GM12878 (cell line): ENCODE data around the gene RIOK1. TPM values are rescaled to one million over a fixed set of nuclear protein-coding genes. Genes with fewer than 3 reads are reported as not detected.

Experiments
- ATAC-seq: fragments of 200-7000 bp; cut with Tn5 transposase; 3 replicates; pipeline ENCODE4 v1.9.1; 2020; ENCODE audit warnings: mild to moderate bottlenecking, moderate library complexity
- BruUV-seq: library from RNA; stranded (reverse); fragments of 400-500 nt; replicated peaks from 2 replicates; lab custom pipeline; 2021; lab: Mats Ljungman, UMichigan
- CTCF ChIA-PET: fragments of 300-600 bp; sonication (Branson Sonifier 250); formaldehyde crosslinking; extraction: SDS; loops from one replicate; lab custom pipeline; 2021; ENCODE audit warnings: inconsistent platforms; lab: Yijun Ruan, JAX
- POLR2A ChIA-PET: fragments of 350-600 bp; formaldehyde crosslinking; extraction: SDS; loops from one replicate; lab custom pipeline; 2021; ENCODE audit warnings: inconsistent platforms; lab: Charles Lee
- RAD21 ChIA-PET: fragments of 300-600 bp; sonication (Branson Sonifier 250); formaldehyde crosslinking; loops from one replicate; lab custom pipeline; 2023; ENCODE audit warnings: antibody characterized with exemption; ENCODE audit not compliant: unreplicated experiment; lab: Charles Lee
- SMC1A ChIA-PET: fragments of 300-600 bp; sonication (Branson Sonifier 250); formaldehyde crosslinking; loops from one replicate; lab custom pipeline; 2023; ENCODE audit not compliant: unreplicated experiment, uncharacterized antibody; lab: Charles Lee
- DNase-seq: peaks from one replicate; pipeline ENCODE4 v3.0.0-alpha.2; 2011; ENCODE audit warnings: low read depth, low spot score
- FAIRE-seq: peaks from 3 replicates; lab custom pipeline; 2011; peaks lifted over from hg19 to GRCh38; lab: Jason Lieb, UNC
- H2AFZ ChIP-seq: 2 replicates; pipeline ENCODE4 v1.6.0; 2011; ENCODE audit warnings: low read depth, low read length, control low read depth; ENCODE audit not compliant: control insufficient read depth
- H3K27ac ChIP-seq: 2 replicates; pipeline ENCODE4 v1.5.1; 2011; ENCODE audit warnings: control low read depth; ENCODE audit not compliant: control insufficient read depth, insufficient read depth
- H3K27me3 ChIP-seq, 2 experiments: replicated peaks in 1 of 2; 2 replicates each; pipeline versions ENCODE4 v1.6.0 to v1.6.1; 2011; ENCODE audit warnings: low read length in 1 of 2; ENCODE audit not compliant: control insufficient read depth in 2 of 2, insufficient read depth in 2 of 2
- H3K36me3 ChIP-seq, 2 experiments: 2 replicates each; pipeline ENCODE4 v1.5.1; 2011; ENCODE audit warnings: low read length in 1 of 2; ENCODE audit not compliant: control insufficient read depth in 2 of 2, insufficient read depth in 2 of 2
- H3K4me1 ChIP-seq: 2 replicates; pipeline ENCODE4 v1.6.1; 2011; ENCODE audit warnings: mild to moderate bottlenecking, low read length, moderate library complexity, mixed read lengths; ENCODE audit not compliant: control insufficient read depth, insufficient read depth
- H3K4me2 ChIP-seq: 2 replicates; pipeline ENCODE4 v1.6.0; 2011; ENCODE audit warnings: control low read depth; ENCODE audit not compliant: control insufficient read depth, insufficient read depth
- H3K4me3 ChIP-seq: fragments of 200-600 bp; sonication (generic); 2 replicates; pipeline ENCODE4 v1.5.1; 2016
- H3K79me2 ChIP-seq: 2 replicates; pipeline ENCODE4 v1.6.0; 2011; ENCODE audit warnings: low read length; ENCODE audit not compliant: control insufficient read depth, insufficient read depth
- H3K9ac ChIP-seq: 2 replicates; pipeline ENCODE4 v1.8.0; 2011; ENCODE audit warnings: low read length, control low read depth, mixed read lengths; ENCODE audit not compliant: control insufficient read depth, insufficient read depth
- H3K9me3 ChIP-seq: replicated peaks from 3 replicates; pipeline ENCODE4 v1.5.1; 2011; ENCODE audit warnings: mild to moderate bottlenecking, low read length; ENCODE audit not compliant: control insufficient read depth, insufficient read depth
- H4K20me1 ChIP-seq: 2 replicates; pipeline ENCODE4 v1.6.0; 2011; ENCODE audit not compliant: control insufficient read depth, insufficient read depth
- ATF3 ChIP-seq: IDR thresholded peaks from 2 replicates; pipeline ENCODE4 v1.6.1; 2011; ENCODE audit warnings: low read depth, mild to moderate bottlenecking, low read length, moderate library complexity, borderline replicate concordance; ENCODE audit errors: extremely low read depth
- CUX1 ChIP-seq: IDR thresholded peaks from 2 replicates; pipeline ENCODE4 v1.6.1; 2012; ENCODE audit warnings: improper control_type of control experiment, low read depth, low read length; ENCODE audit not compliant: insufficient replicate concordance
- EED ChIP-seq: sonication (generic); IDR thresholded peaks from 2 replicates; pipeline ENCODE4 v1.6.1; 2016; ENCODE audit warnings: antibody characterized with exemption, low read depth
- IKZF2 ChIP-seq, 2 experiments: fragments of 450-650 bp; IDR thresholded peaks; 2 replicates each; pipeline ENCODE4 v1.6.1; 2017; ENCODE audit warnings: mild to moderate bottlenecking in 2 of 2, moderate library complexity in 2 of 2
- IRF4 ChIP-seq: IDR thresholded peaks from 2 replicates; pipeline ENCODE4 v1.6.1; 2011; ENCODE audit warnings: low read depth, low read length
- IRF5 ChIP-seq: fragments of 450-650 bp; IDR thresholded peaks from 2 replicates; pipeline ENCODE4 v1.6.1; 2017; ENCODE audit warnings: borderline replicate concordance
- MEF2B ChIP-seq: fragments of 450-650 bp; IDR thresholded peaks from 2 replicates; pipeline ENCODE4 v1.6.1; 2018; ENCODE audit warnings: mild to moderate bottlenecking, moderate library complexity; ENCODE audit not compliant: partially characterized antibody, poor library complexity, severe bottlenecking
- MLLT1 ChIP-seq: fragments of 450-650 bp; IDR thresholded peaks from 2 replicates; pipeline ENCODE4 v1.6.1; 2016; ENCODE audit warnings: mild to moderate bottlenecking
- MTA2 ChIP-seq: fragments of 450-650 bp; IDR thresholded peaks from 2 replicates; pipeline ENCODE4 v1.6.1; 2016; ENCODE audit warnings: low read depth, mild to moderate bottlenecking, moderate library complexity
- NR2F1 ChIP-seq: fragments of 450-650 bp; conservative IDR thresholded peaks from 2 replicates; pipeline ENCODE4 v1.6.1; 2017; ENCODE audit warnings: mild to moderate bottlenecking
- PBX3 ChIP-seq: IDR thresholded peaks from 2 replicates; pipeline ENCODE4 v1.6.1; 2011; ENCODE audit warnings: mild to moderate bottlenecking, low read depth, low read length, moderate library complexity; ENCODE audit not compliant: insufficient replicate concordance
- SMARCA5 ChIP-seq: fragments of 450-650 bp; IDR thresholded peaks from 2 replicates; pipeline ENCODE4 v1.6.1; 2017; ENCODE audit warnings: mild to moderate bottlenecking
- SRF ChIP-seq, 2 experiments: IDR thresholded peaks; 2 replicates each; pipeline ENCODE4 v1.6.1; 2011; ENCODE audit warnings: low read depth in 2 of 2, low read length in 2 of 2, mild to moderate bottlenecking in 1 of 2, moderate library complexity in 1 of 2
- ZNF217 ChIP-seq: fragments of 450-650 bp; IDR thresholded peaks from 2 replicates; pipeline ENCODE4 v1.6.1; 2017; ENCODE audit warnings: antibody characterized with exemption, mild to moderate bottlenecking
- WGBS: methylation state at CpG from one replicate; pipeline ENCODE4 v1.1.6; 2016; ENCODE audit warnings: low lambda C conversion rate; ENCODE audit not compliant: insufficient replicate concordance, insufficient coverage; ENCODE audit errors: missing lambda C conversion rate; 5-methylcytosine and 5-hydroxymethylcytosine counted together
- in situ Hi-C: fragments of 300-500 bp; cut with MboI; formaldehyde crosslinking; loops from 9 replicates; pipeline ENCODE4 v1.14.3; 2018; ENCODE audit warnings: mixed read lengths
- intact Hi-C: fragments of 100-400 bp; cut with micrococcal nuclease; formaldehyde crosslinking; loops from one replicate; pipeline ENCODE4 v1.14.2; 2022; ENCODE audit not compliant: unreplicated experiment
- polyA plus RNA-seq, 11 experiments: library from polyadenylated mRNA; depleted of rRNA in 4 of 11; unstranded in 6 of 11; stranded (reverse) in 5 of 11; fragments of >200 nt; fragmentation: Nextera tagmentation in 4 of 11; fragmentation: Illumina TruSeq in 1 of 11; extraction: Ambion mirVana in 4 of 11; extraction: Trizol in 1 of 11; gene quantifications; 1 replicate in 1 of 11; 2 replicates in 10 of 11; pipeline versions ENCODE4 v1.2.1 to v1.2.3, GENCODE V29; 2011 to 2016; ENCODE audit warnings: inconsistent platforms in 2 of 11, missing spikeins in 2 of 11, low read depth in 1 of 11
- total RNA-seq, 4 experiments: library from RNA; depleted of rRNA in 3 of 4; stranded (reverse); fragments of >200 nt in 3 of 4; fragmentation: Illumina TruSeq in 1 of 4; extraction: Trizol in 1 of 4; gene quantifications; 2 replicates each; pipeline versions ENCODE4 v1.2.1 to v1.2.3, GENCODE V29; 2013 to 2021

RIOK1 gene
- total and polyA plus RNA-seq, 10 of the 15 experiments (the other 5 are each of a cell fraction or from before 2014, with no cell fraction given): 16.1 to 44.6 (median 33.7) TPM

- TF ChIP-seq EED (no peak), SRF (IDR thresholded peaks at IDR 0.05; ENCODE audit: low read depth in 2 of 2, low read length in 2 of 2) (no peak)
Observed at GRCh38 chr6:7419065-7419464, 29.5 kb downstream of the RIOK1 start (continued).

GRCh38 chr6:7421066-7421465 lies 31.5 kb downstream of the RIOK1 start:
- FAIRE-seq (no peak), ATAC-seq (no peak), DNase-seq (no peak)
- H3K36me3 ChIP-seq: peaks cover 4 to 6% of the 10 kb centered on the region in 2 experiments
- H3K4me3 ChIP-seq: no peak overlapping the region
- no peaks in the 10 kb centered on the region for H3K27me3 ChIP-seq
- SMC1A ChIA-PET: no interaction called here
- intact Hi-C loops (loop anchor here (10.0 kb wide), 1 partner anchor 194 kb away; no protein-coding TSS in a partner anchor), in situ Hi-C loops (no loop called here)
- POLR2A ChIA-PET: no interaction called here
- no peaks in the 10 kb centered on the region for H3K9me3 ChIP-seq
- no peak overlapping the region for H3K4me2 ChIP-seq
- no peak overlapping the region for H3K9ac ChIP-seq
- RAD21 ChIA-PET: no interaction called here
- H3K79me2 ChIP-seq: no peaks in the 10 kb centered on the region
- H2AFZ ChIP-seq: no peak overlapping the region
- no peaks in the 10 kb centered on the region for H4K20me1 ChIP-seq
- WGBS: 98% methylated on average over 3 of the region's 3 CpGs
- H3K27ac ChIP-seq: no peak overlapping the region
- no peaks in the 10 kb centered on the region for H3K4me1 ChIP-seq
- BruUV-seq: no TSS peak
- CTCF ChIA-PET: no interaction called here
- TF ChIP-seq IRF5 (no peak), SMARCA5 (no peak), CUX1 (no peak), NR2F1 (no peak), MLLT1 (no peak), IRF4 (no peak), IKZF2 (IDR thresholded peaks at IDR 0.05) (no peak), ZNF217 (no peak), ATF3 (no peak), MEF2B (no peak), MTA2 (no peak), PBX3 (no peak)
